Cerebellar cortex (tissue), 1 donor: Measurements from ENCODE around the gene CD3E.
"Not testable (repeated sequence)": the region's sequence is repeated elsewhere in the genome, so short reads cannot be mapped to it uniquely, and the experiment has no call there.

Experiments
- DNase-seq: peaks from one replicate; pipeline ENCODE4 v3.0.0-alpha.2; 2015; ENCODE audit warnings: low spot score

CD3E gene

GRCh38 chr11:118291477-118292135, 12.9 kb upstream of the CD3E start:
- no peak for DNase-seq

- DNase-seq: no peak
Measured at GRCh38 chr11:118294053-118294452, 10.5 kb upstream of the CD3E start.

- no peak for DNase-seq
Measured at GRCh38 chr11:118295199-118295598, 9.3 kb upstream of the CD3E start.

GRCh38 chr11:118295815-118296454, 8.6 kb upstream of the CD3E start:
- peak; percentile 47 for DNase-seq

- no peak for DNase-seq
Measured at GRCh38 chr11:118301600-118302195, 2.8 kb upstream of the CD3E start.

GRCh38 chr11:118304227-118304567, 333 bp upstream of the CD3E start:
- no peak for DNase-seq

- DNase-seq: no peak
Measured at GRCh38 chr11:118305726-118306125, 1.2 kb downstream of the CD3E start.

GRCh38 chr11:118306556-118306955, 2.0 kb downstream of the CD3E start:
- no peak for DNase-seq

- not testable (repeated sequence) for DNase-seq
Measured at GRCh38 chr11:118308995-118309528, 4.5 kb downstream of the CD3E start.

- DNase-seq: no peak
Measured at GRCh38 chr11:118310271-118310670, 5.7 kb downstream of the CD3E start.

- no peak for DNase-seq
Measured at GRCh38 chr11:118310781-118311485, 6.4 kb downstream of the CD3E start.

- DNase-seq: no peak
Measured at GRCh38 chr11:118311518-118311917, 7.0 kb downstream of the CD3E start.

- DNase-seq: no peak
Measured at GRCh38 chr11:118312328-118312727, 7.8 kb downstream of the CD3E start.

GRCh38 chr11:118313242-118313641, 8.7 kb downstream of the CD3E start:
- DNase-seq: no peak

GRCh38 chr11:118314988-118315411, 10.5 kb downstream of the CD3E start:
- DNase-seq: no peak

GRCh38 chr11:118318124-118318523, 13.6 kb downstream of the CD3E start:
- no peak for DNase-seq

- no peak for DNase-seq
Measured at GRCh38 chr11:118318581-118319336, 14.2 kb downstream of the CD3E start.

- no peak for DNase-seq
Measured at GRCh38 chr11:118319337-118319707, 14.8 kb downstream of the CD3E start.

GRCh38 chr11:118320515-118320914, 16.0 kb downstream of the CD3E start:
- no peak for DNase-seq

- DNase-seq: no peak
Measured at GRCh38 chr11:118321386-118322082, 17.0 kb downstream of the CD3E start.

GRCh38 chr11:118322721-118323120, 18.2 kb downstream of the CD3E start:
- DNase-seq: no peak
